Suprapubic skin (tissue), 3 donors: Measurements from ENCODE around the gene TMC7.

Experiments used
- POLR2AphosphoS5 ChIP-seq, 3 donors: sonication (generic); formaldehyde crosslinking; IDR thresholded peaks; one replicate each; pipeline ENCODE4 v1.6.1; 2017; ENCODE audit warnings: antibody characterized with exemption in 3 of 3
- TF ChIP-seq, protein P1 (sequence below), 2 donors: fragments of 200-600 bp in 1 of 2; fragments of 450-650 bp in 1 of 2; sonication (generic) in 1 of 2; IDR thresholded peaks; one replicate each; pipeline ENCODE4 v1.5.1; 2016 to 2019; ENCODE audit warnings: antibody characterized with exemption in 2 of 2, mild to moderate bottlenecking in 1 of 2, moderate library complexity in 1 of 2

- TF ChIP-seq, protein P1, sequence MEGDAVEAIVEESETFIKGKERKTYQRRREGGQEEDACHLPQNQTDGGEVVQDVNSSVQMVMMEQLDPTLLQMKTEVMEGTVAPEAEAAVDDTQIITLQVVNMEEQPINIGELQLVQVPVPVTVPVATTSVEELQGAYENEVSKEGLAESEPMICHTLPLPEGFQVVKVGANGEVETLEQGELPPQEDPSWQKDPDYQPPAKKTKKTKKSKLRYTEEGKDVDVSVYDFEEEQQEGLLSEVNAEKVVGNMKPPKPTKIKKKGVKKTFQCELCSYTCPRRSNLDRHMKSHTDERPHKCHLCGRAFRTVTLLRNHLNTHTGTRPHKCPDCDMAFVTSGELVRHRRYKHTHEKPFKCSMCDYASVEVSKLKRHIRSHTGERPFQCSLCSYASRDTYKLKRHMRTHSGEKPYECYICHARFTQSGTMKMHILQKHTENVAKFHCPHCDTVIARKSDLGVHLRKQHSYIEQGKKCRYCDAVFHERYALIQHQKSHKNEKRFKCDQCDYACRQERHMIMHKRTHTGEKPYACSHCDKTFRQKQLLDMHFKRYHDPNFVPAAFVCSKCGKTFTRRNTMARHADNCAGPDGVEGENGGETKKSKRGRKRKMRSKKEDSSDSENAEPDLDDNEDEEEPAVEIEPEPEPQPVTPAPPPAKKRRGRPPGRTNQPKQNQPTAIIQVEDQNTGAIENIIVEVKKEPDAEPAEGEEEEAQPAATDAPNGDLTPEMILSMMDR (IDR thresholded peaks at IDR 0.05), result no peak
- no peak for TF ChIP-seq POLR2AphosphoS5 (IDR thresholded peaks at IDR 0.05)
Observed at GRCh38 chr16:19066988-19067348, 83.2 kb downstream of the TMC7 start.
